ENCODE data around the gene TMEM145. TPM values are rescaled to one million over a fixed set of nuclear protein-coding genes. Genes with fewer than 3 reads are reported as not detected.

TMEM145 gene
- total RNA-seq, 2 experiments from 2014 or later: 1.8 TPM; not detected in 1

DNA sequence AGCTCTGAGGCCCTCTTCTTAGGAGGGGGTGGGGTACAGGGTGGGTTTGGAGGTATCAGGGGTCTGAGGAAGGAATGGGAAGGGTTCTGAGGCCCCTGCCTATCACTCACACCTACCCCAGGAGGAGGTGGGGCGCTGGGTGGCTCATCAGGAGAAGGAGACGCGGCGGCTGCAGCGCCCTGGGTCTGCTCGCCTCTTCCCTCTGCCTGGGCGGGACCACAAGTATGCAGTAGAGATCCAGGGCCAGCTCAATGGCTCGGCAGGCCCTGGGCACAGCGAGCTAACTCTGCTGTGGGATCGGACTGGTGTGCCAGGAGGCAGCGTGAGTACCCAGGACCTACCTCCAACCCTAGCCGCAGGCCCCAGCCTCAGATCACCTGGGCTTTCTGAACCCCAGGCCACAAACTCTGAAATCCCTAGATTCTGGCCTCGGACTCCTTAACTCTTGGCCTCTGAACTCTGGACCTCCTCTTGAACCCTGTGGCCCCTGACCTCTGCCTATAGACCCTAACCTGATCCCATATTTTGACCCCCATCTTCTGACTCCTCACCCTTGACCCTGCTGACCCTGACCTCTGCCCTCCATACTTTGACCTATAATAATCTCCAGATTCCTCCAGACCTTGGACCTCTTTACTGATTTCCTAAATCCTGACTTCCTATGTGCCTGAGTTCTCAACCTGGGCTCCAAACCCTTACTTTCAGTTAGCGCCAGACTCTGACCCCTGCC, 36.4 kb downstream of the TMEM145 start:
- H3K4me2 ChIP-seq (ENCODE audit: low read length): no peak overlapping the region
- BruUV-seq (replicated peaks): no TSS peak
- H4K20me1 ChIP-seq (ENCODE audit: insufficient read depth, low read length): no peaks in the 10 kb centered on the region
- no peaks in the 10 kb centered on the region for H3K79me2 ChIP-seq (ENCODE audit: insufficient read depth, low read depth, low read length)
- H3K9me2 ChIP-seq (ENCODE audit: insufficient read depth, low read length): no peaks in the 10 kb centered on the region
- ChIA-PET CTCF (ENCODE audit: unreplicated experiment) (no interaction called here), POLR2A (interaction anchor here (0.7 kb wide), 1 partner anchor 1961 kb away, joined by 5 read pairs; no protein-coding TSS in a partner anchor)
- H3K4me3 ChIP-seq (ENCODE audit: low read depth, low read length, poor library complexity, severe bottlenecking): no peak overlapping the region
- no peak overlapping the region for H3K27ac ChIP-seq (ENCODE audit: low read depth, low read length, poor library complexity, severe bottlenecking)
- peaks cover 6% of the 10 kb centered on the region; the same call in 1 of the 2 replicates for H3K36me3 ChIP-seq (ENCODE audit: insufficient read depth, low read length)
- no peaks in the 10 kb centered on the region for H3K9me3 ChIP-seq (ENCODE audit: low read length)
- intact Hi-C loops (cut with micrococcal nuclease; ENCODE audit: unreplicated experiment): no loop called here
- H2AFZ ChIP-seq (ENCODE audit: low read length): no peak overlapping the region
- DNase-seq (ENCODE audit: low spot score): no peak
- no peak for TF ChIP-seq EZH2phosphoT487 (IDR thresholded peaks at IDR 0.05; ENCODE audit: borderline replicate concordance, low read depth, low read length)
- TF ChIP-seq, protein P1, sequence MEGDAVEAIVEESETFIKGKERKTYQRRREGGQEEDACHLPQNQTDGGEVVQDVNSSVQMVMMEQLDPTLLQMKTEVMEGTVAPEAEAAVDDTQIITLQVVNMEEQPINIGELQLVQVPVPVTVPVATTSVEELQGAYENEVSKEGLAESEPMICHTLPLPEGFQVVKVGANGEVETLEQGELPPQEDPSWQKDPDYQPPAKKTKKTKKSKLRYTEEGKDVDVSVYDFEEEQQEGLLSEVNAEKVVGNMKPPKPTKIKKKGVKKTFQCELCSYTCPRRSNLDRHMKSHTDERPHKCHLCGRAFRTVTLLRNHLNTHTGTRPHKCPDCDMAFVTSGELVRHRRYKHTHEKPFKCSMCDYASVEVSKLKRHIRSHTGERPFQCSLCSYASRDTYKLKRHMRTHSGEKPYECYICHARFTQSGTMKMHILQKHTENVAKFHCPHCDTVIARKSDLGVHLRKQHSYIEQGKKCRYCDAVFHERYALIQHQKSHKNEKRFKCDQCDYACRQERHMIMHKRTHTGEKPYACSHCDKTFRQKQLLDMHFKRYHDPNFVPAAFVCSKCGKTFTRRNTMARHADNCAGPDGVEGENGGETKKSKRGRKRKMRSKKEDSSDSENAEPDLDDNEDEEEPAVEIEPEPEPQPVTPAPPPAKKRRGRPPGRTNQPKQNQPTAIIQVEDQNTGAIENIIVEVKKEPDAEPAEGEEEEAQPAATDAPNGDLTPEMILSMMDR (conservative IDR thresholded peaks at IDR 0.05; ENCODE audit: low read length): no peak
- no peaks in the 10 kb centered on the region for H3K4me1 ChIP-seq (ENCODE audit: insufficient read depth, low read length, poor library complexity, severe bottlenecking)

DNA sequence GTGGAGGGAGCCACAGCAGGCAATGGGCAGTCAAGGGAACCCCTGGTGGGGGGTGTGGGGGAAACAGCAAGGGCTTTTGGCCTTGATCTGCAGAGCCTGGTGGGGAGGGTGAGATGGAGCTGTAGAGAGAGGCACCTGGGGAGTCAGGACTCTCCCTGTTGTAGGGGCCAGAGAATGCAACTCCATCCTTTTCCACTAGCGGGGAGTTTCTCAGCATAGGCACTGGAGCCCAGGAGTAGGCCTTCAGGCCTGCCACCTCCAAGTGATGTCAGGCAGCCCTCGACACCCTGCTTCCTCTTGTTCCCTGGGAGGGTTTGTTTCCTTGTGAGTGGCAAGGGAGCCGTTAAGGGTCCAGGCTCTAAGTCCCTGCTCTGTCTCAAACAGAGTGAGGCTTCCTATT, 37.3 kb downstream of the TMEM145 start:
- H4K20me1 ChIP-seq (ENCODE audit: insufficient read depth, low read length): no peaks in the 10 kb centered on the region
- H3K9me2 ChIP-seq (ENCODE audit: insufficient read depth, low read length): no peaks in the 10 kb centered on the region
- TF ChIP-seq EZH2phosphoT487 (IDR thresholded peaks at IDR 0.05; ENCODE audit: borderline replicate concordance, low read depth, low read length): no peak
- TF ChIP-seq, protein P1 (conservative IDR thresholded peaks at IDR 0.05; ENCODE audit: low read length): no peak
- no TSS peak for BruUV-seq (replicated peaks)
- H2AFZ ChIP-seq (ENCODE audit: low read length): no peak overlapping the region
- no peak overlapping the region for H3K4me3 ChIP-seq (ENCODE audit: low read depth, low read length, poor library complexity, severe bottlenecking)
- peaks cover 2% of the 10 kb centered on the region; the same call in 1 of the 2 replicates for H3K36me3 ChIP-seq (ENCODE audit: insufficient read depth, low read length)
- no peaks in the 10 kb centered on the region for H3K4me1 ChIP-seq (ENCODE audit: insufficient read depth, low read length, poor library complexity, severe bottlenecking)
- H3K4me2 ChIP-seq (ENCODE audit: low read length): no peak overlapping the region
- intact Hi-C loops (cut with micrococcal nuclease; ENCODE audit: unreplicated experiment): no loop called here
- ChIA-PET POLR2A (no interaction called here), CTCF (ENCODE audit: unreplicated experiment) (no interaction called here)
- no peak for DNase-seq (ENCODE audit: low spot score)
- H3K79me2 ChIP-seq (ENCODE audit: insufficient read depth, low read depth, low read length): no peaks in the 10 kb centered on the region
- no peak overlapping the region for H3K27ac ChIP-seq (ENCODE audit: low read depth, low read length, poor library complexity, severe bottlenecking)
- H3K9me3 ChIP-seq (ENCODE audit: low read length): no peaks in the 10 kb centered on the region

DNA sequence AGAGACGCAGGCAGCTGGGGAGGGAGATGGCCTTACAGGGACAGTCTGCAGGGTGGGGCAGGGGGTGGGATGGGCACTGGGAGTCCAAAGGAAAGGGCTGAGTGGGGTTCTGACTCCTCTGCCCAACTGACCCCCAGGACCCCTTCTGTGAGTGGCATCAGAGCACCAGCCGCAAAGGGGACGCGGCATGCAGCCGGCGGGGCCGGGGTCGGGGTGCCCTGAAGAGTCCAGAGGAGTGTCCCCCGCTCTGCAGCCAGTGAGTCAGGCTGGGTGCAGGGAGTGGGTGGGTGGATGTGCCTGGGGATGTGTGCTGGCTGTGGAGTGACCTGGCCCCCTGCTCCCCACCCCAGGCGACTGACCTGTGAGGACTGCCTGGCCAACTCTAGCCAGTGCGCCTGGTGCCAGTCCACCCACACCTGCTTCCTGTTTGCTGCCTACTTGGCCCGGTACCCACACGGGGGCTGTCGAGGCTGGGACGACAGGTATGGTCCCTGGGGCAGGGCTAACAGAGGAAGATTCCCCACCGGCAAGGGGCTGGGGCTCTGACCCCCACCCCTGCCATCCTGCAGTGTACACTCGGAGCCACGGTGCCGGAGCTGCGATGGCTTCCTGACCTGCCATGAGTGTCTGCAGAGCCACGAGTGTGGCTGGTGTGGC, 38.1 kb downstream of the TMEM145 start:
- no peaks in the 10 kb centered on the region for H3K79me2 ChIP-seq (ENCODE audit: insufficient read depth, low read depth, low read length)
- ChIA-PET POLR2A (no interaction called here), CTCF (ENCODE audit: unreplicated experiment) (no interaction called here)
- H3K4me1 ChIP-seq (ENCODE audit: insufficient read depth, low read length, poor library complexity, severe bottlenecking): no peaks in the 10 kb centered on the region
- H3K4me2 ChIP-seq (ENCODE audit: low read length): no peak overlapping the region
- DNase-seq (ENCODE audit: low spot score): no peak
- no peaks in the 10 kb centered on the region for H4K20me1 ChIP-seq (ENCODE audit: insufficient read depth, low read length)
- no TSS peak for BruUV-seq (replicated peaks)
- no peaks in the 10 kb centered on the region for H3K9me3 ChIP-seq (ENCODE audit: low read length)
- no peak overlapping the region for H3K4me3 ChIP-seq (ENCODE audit: low read depth, low read length, poor library complexity, severe bottlenecking)
- TF ChIP-seq EZH2phosphoT487 (IDR thresholded peaks at IDR 0.05; ENCODE audit: borderline replicate concordance, low read depth, low read length): no peak
- TF ChIP-seq, protein P1 (conservative IDR thresholded peaks at IDR 0.05; ENCODE audit: low read length): no peak
- intact Hi-C loops (cut with micrococcal nuclease; ENCODE audit: unreplicated experiment): no loop called here
- no peaks in the 10 kb centered on the region for H3K36me3 ChIP-seq (ENCODE audit: insufficient read depth, low read length)
- no peak overlapping the region for H2AFZ ChIP-seq (ENCODE audit: low read length)
- H3K27ac ChIP-seq (ENCODE audit: low read depth, low read length, poor library complexity, severe bottlenecking): no peak overlapping the region
- no peaks in the 10 kb centered on the region for H3K9me2 ChIP-seq (ENCODE audit: insufficient read depth, low read length)

Data from OCI-LY7 (cell line).